Caki2 (cell line): Measurements from ENCODE around the gene GEMIN7. TPM values are rescaled to one million over a fixed set of nuclear protein-coding genes. Genes with fewer than 3 reads are reported as not detected.

Experiments
- DNase-seq: peaks from one replicate; pipeline ENCODE4 v3.0.0-alpha.2; 2015; ENCODE audit warnings: low read depth
- in situ Hi-C: cut with HindIII; loops from 2 replicates; pipeline ENCODE4 v1.10.0; 2016; ENCODE audit warnings: low sequenced_read_pairs, low pct_unique_long_range_greater_than_20kb, mixed read lengths
- total RNA-seq: library from RNA; depleted of rRNA; stranded (reverse); fragments of >200 nt; shearing (Covaris generic); gene quantifications from 2 replicates; pipeline ENCODE4 v1.2.3, GENCODE V29; 2014; ENCODE audit warnings: low replicate concordance; rRNA removed

Gene GEMIN7
- total RNA-seq, 1 experiment from 2014 or later, result 79.7 TPM

DNA sequence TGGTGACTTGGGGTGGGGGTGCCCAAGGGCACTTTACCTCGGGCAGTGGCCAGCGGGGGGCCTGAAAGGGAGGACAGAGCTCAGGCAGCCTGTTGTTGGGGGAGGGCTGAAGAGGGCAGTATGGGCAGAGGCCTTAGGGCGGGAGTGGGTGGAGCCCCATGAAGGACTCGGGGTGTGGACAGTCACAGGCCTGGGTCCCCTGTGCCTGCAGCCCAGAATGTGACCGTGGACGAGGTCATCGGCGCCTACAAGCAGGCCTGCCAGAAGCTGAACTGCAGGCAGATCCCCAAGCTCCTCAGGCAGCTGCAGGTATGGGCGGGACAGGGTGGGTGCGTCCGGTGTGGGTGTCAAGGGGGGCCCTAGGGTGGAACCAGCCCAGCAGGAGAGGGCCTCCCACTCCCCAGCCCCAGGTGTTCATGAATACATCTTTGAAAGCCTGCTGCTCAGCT lies 59.3 kb downstream of the GEMIN7 start:
- DNase-seq, result no peak
- in situ Hi-C loops, result no loop called here

DNA sequence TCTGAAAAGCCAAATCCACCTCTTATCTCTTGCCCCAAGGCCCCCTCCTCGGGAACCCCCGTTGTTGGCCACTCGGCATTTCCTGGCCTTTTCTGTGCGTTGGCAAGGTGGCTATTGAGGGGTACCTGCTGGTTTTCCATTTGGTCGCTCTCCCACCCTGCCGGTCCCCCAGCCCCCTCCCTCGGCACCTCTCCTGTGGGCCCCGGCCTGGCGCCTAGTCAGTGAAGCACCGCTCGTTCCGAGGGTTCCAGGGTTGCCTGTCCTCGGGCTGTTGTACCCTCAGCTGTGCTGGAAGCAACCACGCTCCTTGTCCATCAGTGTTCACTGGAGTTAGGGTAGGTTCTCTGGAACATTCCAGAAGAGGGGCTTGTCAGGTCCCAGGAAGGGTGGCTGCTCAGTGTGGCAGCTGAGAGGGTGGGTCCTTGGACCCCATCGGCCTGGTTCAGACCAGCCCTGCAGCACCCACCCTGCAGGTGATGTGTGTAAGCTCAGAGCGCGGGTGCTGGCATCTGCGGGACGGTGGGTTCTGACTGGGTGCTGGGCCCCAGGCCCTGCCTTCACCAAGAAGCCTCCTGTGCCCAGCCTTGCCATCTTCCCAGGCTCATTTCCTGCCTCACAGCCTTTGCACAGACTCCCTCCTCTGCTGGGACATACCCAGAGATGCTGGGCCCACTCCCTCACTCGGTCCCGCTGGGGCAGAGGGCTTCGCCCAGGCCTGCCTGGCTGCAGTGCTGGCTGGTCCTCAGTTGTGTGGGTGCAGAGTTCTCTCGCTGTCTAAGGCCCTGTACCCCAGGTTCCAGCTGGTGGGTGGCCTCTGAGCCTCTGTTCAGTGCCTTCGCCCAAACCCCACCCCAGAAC lies 60.5 kb downstream of the GEMIN7 start:
- DNase-seq, result no peak
- in situ Hi-C loops, result no loop called here

DNA sequence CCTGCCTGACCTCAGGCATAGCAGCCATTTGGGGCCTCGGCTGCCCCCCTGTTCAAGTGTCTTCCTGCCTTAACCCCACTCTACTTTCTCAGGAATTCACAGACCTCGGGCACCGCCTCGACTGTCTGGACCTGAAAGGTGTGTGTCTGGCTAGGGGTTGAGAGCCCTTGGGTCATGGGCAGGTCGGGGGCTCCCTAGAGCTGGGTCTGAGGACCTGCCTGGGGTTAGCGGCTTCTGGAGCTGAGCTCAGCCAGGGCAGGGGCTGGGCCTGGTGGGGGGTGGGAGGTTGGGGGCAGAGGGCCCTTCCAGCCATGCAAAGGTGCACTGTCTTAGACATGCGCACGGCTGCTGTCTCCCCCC lies 61.1 kb downstream of the GEMIN7 start:
- in situ Hi-C loops, result no loop called here
- no peak for DNase-seq

- no peak for DNase-seq
- in situ Hi-C loops, result no loop called here
Measured at GRCh38 chr19:45140533-45140932, 61.5 kb downstream of the GEMIN7 start.

Other genes starting within 250 kb of the GEMIN7 start
- gene NECTIN2, start 233.0 kb upstream of the GEMIN7 start, total RNA-seq, result 90.0 and 91.5 TPM in 2 replicates
- 228 and 263 TPM in 2 replicates for gene TOMM40, start 188.0 kb upstream of the GEMIN7 start, total RNA-seq
- 1.8 and 6.7 TPM in 2 replicates for gene APOE, start 173.5 kb upstream of the GEMIN7 start, total RNA-seq
- 6.1 and 24.1 TPM in 2 replicates for gene APOC1, start 164.7 kb upstream of the GEMIN7 start, total RNA-seq
- gene APOC4, start 137.0 kb upstream of the GEMIN7 start, total RNA-seq, result not detected in 2 replicates
- not detected in 2 replicates for gene APOC2, start 133.2 kb upstream of the GEMIN7 start, total RNA-seq
- 10.9 and 24.3 TPM in 2 replicates for gene CLPTM1, start 123.9 kb upstream of the GEMIN7 start, total RNA-seq
- gene RELB, start 77.8 kb upstream of the GEMIN7 start, total RNA-seq, result 24.8 and 41.4 TPM in 2 replicates
- 10.1 and 13.8 TPM in 2 replicates for gene CLASRP, start 40.2 kb upstream of the GEMIN7 start, total RNA-seq
- gene ZNF296, start 2.8 kb upstream of the GEMIN7 start, total RNA-seq, result not detected in 2 replicates
- gene PPP1R37, start 13.9 kb downstream of the GEMIN7 start, total RNA-seq, result 95.2 and 106 TPM in 2 replicates
- not detected in 2 replicates for gene NKPD1, start 81.7 kb downstream of the GEMIN7 start, total RNA-seq
- 46.7 and 82.4 TPM in 2 replicates for gene TRAPPC6A, start 99.0 kb downstream of the GEMIN7 start, total RNA-seq
- 10.2 and 13.3 TPM in 2 replicates for gene BLOC1S3, start 99.5 kb downstream of the GEMIN7 start, total RNA-seq
- gene EXOC3L2, start 166.1 kb downstream of the GEMIN7 start, total RNA-seq, result not detected in 2 replicates
- 10.4 and 24.1 TPM in 2 replicates for gene MARK4, start 172.0 kb downstream of the GEMIN7 start, total RNA-seq
- not detected in 2 replicates for gene CKM, start 243.6 kb downstream of the GEMIN7 start, total RNA-seq